HG02763 (cell line): ENCODE data around the gene PIGQ.

Source experiments
- ATAC-seq: cut with Tn5 transposase; IDR thresholded peaks from one replicate; pipeline ENCODE4 v1.9.1; 2021; ENCODE audit warnings: mild to moderate bottlenecking, moderate library complexity; ENCODE audit not compliant: unreplicated experiment

PIGQ gene

DNA sequence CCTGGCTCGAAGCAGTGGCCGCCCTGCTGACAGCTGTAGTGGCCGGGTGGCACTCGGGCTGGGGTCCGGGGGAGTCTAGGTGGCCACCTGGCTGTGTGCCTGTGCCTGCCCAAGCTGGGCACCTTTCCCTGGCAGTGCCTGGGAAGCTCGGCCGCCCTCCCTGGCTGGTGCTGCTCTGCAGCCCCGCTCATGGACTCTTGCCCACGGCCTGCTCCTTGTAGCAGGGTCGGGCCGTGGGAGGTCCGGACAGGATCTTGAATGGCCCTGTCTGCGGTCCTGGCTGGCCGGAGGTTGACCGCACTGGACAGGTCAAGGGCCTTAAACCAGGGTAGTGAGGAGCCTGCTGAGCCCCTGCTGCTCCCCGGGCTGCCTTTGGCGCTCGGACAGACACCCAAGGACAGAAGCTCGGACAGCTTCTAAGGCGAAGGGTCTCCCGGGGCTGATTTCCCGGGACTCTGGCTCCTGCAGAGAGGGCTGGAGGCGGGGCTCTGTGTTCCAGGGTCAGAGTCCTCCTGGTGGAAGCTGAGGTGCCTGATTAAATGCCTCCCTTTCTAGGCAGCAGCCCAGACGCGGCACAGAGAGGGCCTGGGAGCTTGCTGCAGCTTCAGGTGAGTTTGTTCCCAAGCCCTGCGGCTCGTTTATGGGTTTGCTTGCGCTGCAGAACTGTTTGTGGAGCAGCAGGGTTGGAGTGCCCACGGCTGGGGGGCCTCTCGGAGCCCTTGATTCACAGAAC lies 36.2 kb upstream of the PIGQ start:
- no peak for ATAC-seq

DNA sequence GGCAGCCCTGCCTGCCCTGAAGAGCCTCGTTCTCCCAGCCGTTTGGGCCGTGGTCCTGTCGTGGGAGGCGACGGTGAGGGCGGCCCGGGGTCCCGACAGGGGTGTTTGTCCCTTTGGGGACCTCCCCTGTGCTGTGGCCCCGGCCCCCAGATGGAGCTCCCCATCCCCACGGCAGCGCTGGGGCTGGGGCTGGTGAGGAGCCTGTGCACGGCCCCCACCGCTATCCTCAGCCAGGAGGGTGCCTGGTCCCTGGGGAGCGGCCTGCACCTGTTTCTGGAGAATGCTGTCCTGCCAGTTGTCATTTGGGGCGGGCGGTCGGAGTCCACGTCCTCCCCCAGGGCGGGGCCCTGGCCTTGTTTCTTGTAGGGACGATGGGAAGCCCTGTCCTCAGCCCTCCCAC lies 35.6 kb upstream of the PIGQ start:
- no peak for ATAC-seq

DNA sequence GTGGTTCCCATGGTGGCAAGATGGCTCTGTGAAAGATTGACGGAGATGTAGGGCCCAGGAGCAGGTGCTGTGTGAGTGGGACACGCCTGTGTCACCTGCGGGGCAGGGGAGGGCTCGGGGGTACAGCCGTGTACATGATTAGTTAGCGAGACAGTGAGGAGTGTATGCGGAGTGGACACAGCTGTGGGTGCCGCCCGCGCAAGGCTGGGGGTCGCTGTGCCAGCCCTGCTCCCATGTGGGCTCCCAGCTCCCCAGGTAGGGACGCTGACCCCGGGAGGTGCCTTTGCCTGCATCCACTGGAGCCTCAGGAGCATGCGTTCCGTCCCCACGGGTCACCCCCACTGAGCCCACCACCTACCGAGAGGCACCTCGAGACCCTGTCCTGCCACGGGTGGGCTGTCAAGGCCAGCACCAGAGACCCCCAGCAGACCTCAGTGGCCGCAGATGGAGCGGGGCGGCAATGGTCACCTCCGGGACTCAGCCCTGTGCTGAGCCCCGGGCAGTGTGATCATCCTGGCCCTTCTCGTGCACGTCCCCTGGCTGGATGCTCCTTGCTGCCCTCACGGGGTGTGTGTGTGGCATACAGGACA lies 34.8 kb upstream of the PIGQ start:
- no peak for ATAC-seq

DNA sequence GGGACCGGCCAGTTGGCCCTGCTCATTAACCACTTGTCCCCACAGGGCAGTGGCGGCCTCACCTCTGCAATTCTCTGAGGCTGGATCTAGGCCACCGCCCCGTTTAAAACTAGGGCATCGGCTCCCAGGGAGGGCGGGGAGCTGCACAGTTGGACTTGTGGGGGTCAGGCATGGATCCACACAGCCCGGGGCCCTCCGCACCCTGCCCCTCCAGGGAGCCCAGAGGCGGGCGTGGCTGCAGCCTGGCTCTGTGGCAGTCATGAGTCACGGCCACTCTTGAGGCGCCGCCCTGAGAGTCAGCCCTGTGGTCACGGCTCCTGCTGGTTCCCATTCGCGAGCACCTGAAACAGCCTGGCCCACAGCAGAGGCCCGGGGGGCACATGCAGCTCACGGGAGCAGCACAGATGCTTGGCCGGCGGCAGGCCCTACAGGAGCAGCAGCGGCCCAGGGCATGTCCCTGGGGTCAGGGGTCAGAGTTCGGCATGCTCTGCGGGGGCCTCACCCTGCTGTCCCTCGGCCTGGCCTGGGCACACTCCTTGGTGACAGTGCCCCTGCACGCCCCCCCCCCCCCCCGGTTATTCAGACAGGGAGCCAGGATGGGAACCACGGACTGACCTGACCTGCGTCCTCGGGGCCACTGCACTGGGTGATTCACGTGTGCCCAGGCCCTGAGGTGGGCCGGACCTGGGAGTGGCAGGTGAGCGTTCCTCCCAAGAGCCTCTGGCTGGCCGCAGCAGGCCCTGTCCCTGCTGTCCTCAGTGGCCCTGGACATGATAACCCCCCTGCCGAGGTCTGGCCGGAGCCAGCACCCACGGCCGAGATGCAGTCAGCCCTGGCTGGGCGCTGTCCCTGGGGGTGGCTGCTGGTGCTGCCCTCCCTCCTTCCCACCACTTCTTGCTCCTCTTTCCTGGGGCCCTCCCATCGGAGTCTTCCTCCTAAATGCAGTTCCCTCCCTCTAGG lies 34.0 kb upstream of the PIGQ start:
- ATAC-seq, result no peak

DNA sequence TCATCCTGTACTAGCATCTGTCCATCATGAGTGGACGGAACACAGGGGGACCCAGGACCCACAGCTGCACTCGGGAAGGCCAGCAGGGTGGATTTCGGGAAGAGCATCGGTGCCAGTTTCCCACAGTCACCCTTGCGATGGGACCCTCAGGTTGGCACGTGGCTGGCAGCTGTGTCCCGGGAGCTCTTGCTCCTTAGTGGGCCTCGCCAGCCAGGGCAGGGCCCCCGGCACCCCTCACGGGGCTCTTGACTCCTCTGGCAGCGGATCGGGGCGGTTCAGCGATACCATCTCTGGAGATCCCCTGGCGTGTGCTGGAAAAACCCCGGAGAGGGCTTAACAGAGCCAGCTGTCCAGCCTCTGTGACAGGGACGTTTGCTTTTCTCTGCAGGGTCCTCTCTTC lies 33.0 kb upstream of the PIGQ start:
- no peak for ATAC-seq

DNA sequence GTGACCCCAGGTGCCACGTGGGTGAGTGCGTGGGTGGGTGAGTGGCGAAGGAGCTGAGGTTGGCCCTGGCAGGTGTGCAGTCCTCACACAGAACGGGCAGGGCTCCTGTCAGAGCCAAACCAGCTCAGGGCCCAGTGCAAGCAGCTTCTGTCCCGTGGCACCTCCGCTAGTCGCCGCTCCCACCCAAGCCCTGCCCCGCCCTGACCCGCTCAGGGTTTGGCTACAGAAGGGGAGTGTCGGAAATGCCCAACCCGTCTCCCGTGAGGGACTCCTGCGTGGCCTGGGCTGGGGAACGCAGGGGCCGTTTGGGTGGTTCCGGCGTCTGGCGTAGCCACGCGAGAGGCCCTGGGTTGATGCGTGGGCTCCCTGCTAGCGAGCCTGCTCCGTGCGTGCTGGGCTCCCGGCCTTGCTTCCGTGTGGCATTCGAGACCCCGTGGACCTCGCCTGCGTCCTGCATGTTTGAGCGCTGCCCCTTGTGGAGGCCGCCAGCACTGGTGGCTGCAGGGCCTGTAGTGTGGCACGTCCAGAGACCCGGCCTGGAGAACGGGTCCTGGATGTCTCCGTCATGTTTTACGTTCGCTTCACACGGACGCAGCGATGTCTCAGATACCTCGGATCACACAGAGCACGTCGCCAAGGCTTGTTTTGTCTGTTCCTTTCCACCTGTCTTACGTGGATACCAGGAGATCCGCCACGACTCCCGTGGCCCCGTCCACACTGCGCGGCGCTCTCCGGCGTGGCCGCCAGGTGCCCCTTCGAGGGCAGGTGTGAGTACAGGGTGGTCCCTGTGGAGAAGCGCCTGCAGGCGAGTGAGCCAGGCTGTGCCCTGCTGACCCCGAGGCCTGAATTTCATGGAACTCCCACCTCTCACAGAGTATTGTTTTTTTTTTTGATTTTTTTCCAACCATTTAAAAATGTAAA lies 32.1 kb upstream of the PIGQ start:
- no peak for ATAC-seq

DNA sequence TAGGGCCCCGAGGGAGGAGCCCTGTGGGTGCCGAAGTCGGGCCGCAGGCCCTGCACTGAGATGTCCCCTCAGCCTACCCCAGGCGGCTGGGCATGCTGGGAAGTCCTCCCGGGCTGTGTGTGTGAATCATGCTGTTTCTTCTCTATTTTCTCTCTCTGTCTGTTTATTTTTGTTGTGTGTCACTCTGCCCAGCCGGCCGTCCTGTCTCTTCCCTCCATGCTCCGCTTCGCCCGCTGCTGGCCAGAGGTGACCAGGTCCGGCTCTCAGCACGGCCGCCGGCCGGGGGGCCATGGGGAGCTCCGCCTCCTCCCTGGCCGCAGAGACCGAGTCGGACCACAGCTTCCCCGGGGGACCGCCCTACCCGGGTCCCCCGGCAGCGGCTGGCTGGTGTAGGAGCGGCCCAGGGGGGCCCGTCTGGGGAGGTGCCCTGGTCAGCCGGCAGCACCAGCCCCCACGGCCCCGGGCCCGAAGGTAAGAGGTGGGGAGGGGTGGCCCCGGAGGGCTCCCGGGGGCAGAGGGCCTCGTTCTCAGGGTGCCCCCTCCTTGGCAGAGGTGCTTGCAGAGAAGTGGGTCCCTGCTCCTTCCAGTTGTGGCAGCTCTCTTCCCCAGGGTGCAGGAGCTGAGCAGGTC lies 29.8 kb upstream of the PIGQ start:
- no peak for ATAC-seq

DNA sequence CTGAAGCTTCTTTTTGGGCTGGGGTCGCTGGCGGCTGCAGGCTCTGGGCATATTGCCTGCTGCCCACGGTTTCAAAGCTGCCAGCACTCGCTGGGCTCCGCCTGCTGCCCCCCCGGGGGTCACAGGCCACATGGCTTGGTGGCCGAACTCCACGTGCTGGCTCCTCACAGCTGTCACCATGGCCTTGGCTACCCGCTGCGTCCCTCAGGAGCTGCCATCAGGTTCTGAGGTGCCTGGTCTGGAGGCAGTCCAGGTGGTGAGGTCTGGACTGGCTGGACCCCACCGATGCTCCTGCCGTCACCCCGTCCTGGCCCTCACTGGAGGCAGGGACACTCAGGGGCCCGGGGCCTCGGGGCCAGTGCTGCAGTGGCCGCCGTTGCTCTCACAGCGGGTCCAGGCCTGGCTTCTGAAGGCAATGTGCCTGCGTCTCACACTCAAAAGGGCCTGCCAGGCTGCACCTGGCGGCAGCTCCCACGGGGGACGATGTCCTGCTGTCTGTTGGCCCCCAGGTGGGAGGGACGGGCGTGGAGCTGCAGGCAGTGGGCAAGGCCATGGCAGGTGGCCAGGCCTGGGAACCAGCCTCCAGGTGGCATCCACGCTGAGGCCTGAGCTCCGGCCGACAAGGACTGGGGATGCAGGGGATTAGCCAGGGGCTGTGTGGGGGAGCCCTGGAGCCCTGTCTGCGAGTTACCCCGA lies 29.0 kb upstream of the PIGQ start:
- no peak for ATAC-seq

DNA sequence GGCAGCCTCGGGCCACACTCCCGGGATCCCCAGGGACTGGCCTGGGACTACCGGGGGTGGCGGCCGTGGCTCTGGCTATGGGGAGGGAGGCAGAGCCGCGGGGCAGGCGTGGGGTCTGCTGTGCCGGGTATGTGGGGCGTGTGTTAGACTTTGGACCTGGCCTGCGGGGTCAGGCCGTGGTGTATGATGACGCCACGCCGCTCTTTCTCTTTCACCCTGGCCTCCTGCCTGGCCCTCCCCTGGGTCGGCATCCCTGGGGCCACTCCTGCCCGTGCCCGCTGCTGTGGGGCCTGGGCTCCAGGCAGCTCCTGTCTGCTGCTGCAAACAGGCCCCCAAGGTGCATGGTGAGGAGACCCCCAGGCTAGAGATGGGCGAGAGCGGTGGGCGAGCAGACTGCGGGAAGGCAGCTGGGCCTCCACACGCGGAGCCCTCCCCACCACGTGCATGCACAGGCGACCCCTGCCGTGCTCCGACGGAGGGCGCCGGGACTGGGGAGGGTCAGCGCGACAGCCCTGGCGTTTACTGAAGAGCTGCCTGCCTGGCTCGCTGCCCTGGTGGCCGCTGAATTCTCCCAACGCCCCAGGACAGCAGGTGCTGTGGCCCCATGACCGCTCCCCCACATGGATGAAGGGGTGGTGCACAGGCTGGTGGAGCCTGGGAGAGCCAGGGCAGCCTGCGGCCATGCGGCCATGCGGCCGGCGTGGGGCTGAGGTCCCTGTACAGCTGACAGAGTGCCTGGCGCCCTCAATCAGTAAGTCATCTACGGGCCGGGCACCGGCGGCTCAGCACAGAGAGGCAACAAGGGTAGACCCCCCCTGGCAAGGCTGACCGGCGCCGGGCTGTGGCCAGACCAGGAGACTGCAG lies 26.2 kb upstream of the PIGQ start:
- no peak for ATAC-seq

DNA sequence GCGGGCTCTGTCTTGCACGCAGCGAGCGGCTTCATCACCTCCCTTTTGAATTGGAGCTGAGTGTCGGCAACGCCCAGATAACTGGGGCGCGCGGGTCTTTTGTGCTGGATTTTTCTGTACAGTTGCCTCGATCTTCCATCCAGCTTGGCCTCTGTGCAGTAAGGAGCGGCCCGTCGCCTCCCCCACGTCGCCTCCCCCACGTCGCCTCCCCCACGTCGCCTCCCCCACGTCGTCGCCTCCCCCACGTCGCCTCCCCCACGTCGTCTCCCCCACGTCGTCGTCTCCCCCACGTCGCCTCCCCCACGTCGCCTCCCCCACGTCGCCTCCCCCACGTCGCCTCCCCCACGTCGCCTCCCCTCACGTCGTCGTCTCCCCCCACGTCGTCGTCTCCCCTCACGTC lies 25.3 kb upstream of the PIGQ start:
- no peak for ATAC-seq

DNA sequence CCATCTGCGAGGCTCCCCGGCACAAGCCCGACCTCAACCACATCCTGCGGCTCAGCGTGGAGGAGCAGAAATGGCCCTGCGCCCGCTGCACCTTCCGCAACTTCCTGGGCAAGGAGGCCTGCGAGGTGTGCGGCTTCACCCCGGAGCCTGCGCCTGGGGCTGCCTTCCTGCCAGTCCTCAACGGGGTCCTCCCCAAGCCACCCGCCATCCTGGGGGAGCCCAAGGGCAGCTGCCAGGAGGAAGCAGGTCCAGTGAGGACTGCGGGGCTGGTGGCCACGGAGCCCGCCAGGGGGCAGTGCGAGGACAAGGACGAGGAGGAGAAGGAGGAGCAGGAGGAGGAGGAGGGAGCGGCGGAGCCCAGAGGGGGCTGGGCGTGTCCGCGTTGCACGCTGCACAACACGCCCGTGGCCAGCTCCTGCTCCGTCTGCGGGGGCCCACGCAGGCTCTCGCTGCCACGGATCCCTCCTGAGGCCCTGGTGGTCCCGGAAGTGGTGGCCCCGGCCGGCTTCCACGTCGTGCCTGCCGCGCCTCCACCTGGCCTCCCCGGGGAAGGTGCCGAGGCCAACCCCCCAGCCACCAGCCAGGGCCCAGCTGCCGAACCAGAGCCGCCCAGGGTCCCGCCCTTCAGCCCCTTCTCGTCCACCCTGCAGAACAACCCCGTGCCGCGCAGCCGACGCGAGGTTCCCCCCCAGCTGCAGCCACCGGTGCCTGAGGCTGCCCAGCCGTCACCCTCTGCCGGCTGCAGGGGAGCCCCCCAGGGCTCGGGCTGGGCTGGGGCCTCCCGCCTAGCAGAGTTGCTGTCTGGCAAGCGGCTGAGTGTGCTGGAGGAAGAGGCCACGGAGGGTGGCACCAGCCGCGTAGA lies 22.6 kb upstream of the PIGQ start:
- ATAC-seq, result no peak

DNA sequence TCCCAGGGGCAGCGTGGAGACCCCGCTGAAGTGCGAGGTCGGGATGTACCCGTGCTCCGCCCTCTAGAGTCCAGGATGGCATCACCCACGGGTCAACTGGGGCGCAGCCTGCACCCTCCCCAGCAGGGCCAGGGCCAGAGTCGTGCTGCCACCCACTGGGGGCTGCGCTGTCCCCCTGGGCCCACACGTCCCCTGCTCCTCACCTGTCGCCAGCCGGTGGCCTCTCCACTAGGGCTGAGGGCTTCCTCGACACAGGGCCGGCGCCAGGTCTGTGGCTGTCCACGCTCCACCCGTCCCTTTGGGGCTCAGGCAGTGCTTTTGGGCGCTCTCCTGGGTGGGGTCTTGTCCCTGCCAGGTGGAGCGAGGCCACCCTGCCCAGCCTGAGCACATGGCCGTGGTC lies 21.2 kb upstream of the PIGQ start:
- ATAC-seq, result no peak

DNA sequence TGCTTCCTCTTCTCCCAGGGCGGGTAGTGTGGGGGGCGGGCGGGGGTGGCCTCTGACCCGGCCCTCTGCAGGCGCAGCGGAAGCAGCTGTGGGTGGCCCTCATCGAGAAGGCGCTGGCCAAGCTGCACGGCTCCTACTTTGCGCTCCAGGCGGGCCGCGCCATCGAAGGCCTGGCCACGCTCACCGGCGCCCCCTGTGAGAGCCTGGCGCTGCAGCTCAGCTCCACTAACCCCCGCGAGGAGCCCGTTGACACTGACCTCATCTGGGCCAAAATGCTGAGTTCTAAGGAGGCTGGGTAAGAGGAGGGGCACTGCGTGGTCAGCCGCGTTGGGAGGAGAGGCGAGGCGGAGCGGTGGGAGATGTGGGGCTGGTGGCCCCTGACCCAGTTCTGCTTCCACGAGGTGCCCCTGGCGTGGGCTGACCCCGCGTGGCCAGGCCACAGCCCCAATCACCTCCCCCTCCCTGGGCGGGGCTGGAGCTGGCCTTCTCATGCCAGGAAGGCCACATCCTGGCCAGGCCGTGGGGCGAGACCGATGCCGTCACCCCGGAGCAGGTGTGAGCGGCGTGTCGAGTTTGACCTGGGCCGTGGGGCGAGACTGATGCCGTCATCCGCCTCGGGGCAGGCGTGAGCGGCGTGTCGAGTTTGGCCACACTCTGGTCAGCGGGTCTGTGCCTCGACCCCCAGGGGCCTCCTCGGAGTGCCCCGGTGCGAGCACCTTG lies 20.1 kb upstream of the PIGQ start:
- ATAC-seq, result no peak

DNA sequence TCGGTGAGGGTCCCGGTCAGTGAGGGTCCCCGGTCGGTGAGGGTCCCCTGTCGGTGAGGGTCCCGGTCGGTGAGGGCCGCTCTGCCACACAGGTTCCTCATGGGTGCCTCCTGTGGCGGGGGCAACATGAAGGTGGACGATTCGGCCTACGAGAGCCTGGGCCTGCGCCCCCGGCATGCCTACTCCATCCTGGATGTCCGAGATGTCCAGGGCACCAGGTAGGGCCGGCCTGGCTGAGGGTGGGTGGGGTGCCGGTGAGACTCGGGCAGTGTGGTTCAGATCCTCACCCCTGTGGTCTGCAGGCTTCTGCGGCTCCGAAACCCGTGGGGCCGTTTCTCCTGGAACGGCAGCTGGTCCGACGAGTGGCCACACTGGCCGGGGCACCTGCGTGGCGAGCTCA lies 18.6 kb upstream of the PIGQ start:
- no peak for ATAC-seq

DNA sequence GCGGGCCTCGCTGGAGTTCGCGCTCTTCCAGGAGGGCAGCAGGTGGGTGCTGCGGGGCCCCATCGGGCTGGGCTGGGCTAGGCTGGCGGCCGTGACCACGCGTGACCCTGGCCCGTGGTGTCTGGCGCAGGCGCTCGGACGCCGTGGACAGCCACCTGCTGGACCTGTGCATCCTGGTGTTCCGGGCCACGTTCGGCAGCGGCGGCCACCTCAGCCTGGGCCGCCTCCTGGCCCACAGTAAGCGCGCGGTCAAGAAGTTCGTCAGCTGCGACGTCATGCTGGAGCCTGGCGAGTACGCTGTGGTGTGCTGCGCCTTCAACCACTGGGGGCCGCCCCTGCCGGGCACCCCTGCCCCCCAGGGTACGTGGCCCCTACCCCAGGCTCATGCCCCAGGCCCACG lies 17.6 kb upstream of the PIGQ start:
- no peak for ATAC-seq

DNA sequence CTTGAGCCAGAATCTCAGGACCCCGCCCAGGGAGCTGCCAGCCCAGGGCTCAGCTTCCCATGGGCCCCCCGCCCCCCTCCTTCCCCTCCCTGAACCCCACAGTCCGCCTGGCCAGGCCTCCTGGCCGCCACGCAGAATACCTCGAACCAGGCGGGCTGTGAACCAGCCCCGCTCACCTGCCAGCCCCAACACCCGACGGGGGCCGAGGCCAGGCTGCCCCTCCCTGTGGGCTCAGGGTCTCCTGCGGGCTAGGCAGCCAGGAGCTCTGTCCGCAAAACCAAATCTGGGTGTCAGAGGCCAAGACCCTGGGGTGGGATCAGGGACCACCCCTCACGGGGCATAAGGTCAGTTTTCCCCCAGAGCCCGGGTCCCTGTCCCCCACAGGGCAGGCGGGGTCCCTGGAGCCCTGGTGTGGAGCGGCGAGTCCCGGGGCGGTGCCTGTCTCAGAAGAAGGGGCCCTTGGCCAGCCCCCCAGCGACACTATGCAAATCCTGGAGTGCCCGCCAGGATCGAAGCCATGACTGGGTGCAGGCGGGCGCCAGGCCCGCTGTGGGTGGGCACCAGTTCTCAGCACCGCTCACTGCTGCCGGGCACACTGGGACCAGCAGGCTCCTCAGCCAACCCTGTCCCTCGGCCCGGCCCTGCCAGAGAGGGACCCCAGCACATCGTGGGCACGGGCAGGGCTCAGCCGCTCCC lies 16.0 kb upstream of the PIGQ start:
- no peak for ATAC-seq

DNA sequence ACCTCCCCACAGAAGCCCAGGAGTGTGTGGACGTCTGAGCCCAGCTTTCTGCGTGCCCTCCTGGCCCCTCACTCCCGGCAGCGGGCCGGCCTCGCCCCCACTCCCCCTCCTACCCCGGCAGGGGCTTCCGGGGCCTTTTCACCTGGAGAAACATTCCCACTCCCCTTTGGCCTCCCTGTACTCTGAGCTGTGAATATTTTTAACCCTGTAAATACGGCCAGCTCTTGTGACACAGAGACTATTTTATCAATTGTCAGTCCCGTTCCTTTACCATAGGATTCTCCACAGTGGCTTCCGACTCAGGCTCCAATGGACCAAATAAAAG lies 15.5 kb upstream of the PIGQ start:
- ATAC-seq, result no peak
